Small intestine (tissue), 7 donors: ENCODE results near the gene CYTIP. TPM values are rescaled to one million over a fixed set of nuclear protein-coding genes. Genes with fewer than 3 reads are reported as not detected.

ENCODE experiments used
- DNase-seq, 2 donors: peaks; one replicate each; pipeline versions ENCODE4 v3.0.0 to v3.0.0-alpha.2; 2013
- FAIRE-seq: peaks from 2 replicates; lab custom pipeline; 2012; peaks lifted over from hg19 to GRCh38; lab: Jason Lieb, UNC
- H3K27ac ChIP-seq, 3 donors: one replicate each; pipeline ENCODE4 v1.5.1; 2013; ENCODE audit warnings: low read length in 2 of 3, mild to moderate bottlenecking in 2 of 3, control low read depth in 1 of 3, inconsistent platforms in 1 of 3, low read depth in 1 of 3, moderate library complexity in 1 of 3
- H3K27me3 ChIP-seq, 3 donors: one replicate each; pipeline ENCODE4 v1.6.1; 2013; ENCODE audit warnings: low read length in 3 of 3, inconsistent platforms in 1 of 3; ENCODE audit not compliant: control insufficient read depth in 3 of 3, insufficient read depth in 3 of 3
- H3K36me3 ChIP-seq, 3 donors: one replicate each; pipeline ENCODE4 v1.6.1; 2013; ENCODE audit warnings: low read length in 3 of 3, inconsistent platforms in 1 of 3, low read depth in 1 of 3, mild to moderate bottlenecking in 1 of 3, moderate library complexity in 1 of 3; ENCODE audit not compliant: control insufficient read depth in 3 of 3, insufficient read depth in 2 of 3
- H3K4me1 ChIP-seq, 3 donors: one replicate each; pipeline ENCODE4 v1.6.1; 2013; ENCODE audit warnings: low read length in 2 of 3, inconsistent platforms in 1 of 3, low read depth in 1 of 3, mild to moderate bottlenecking in 1 of 3, moderate library complexity in 1 of 3; ENCODE audit not compliant: control insufficient read depth in 3 of 3, insufficient read depth in 2 of 3
- H3K4me3 ChIP-seq, 3 donors: one replicate each; pipeline ENCODE4 v1.5.1; 2013; ENCODE audit warnings: low read length in 3 of 3, control low read depth in 1 of 3, inconsistent platforms in 1 of 3, low read depth in 1 of 3, mild to moderate bottlenecking in 1 of 3, moderate library complexity in 1 of 3
- H3K9me3 ChIP-seq, 2 donors: one replicate each; pipeline ENCODE4 v1.6.1; 2013; ENCODE audit warnings: low read depth in 1 of 2, low read length in 1 of 2; ENCODE audit not compliant: control insufficient read depth in 2 of 2, insufficient read depth in 1 of 2
- WGBS, 3 donors: extraction: QIAGEN DNeasy Blood & Tissue Kit; methylation state at CpG; one replicate each; pipeline ENCODE4 v1.1.7; 2013; 5-methylcytosine and 5-hydroxymethylcytosine counted together
- polyA plus RNA-seq, 4 donors: library from polyadenylated mRNA; stranded (reverse) in 3 of 4; unstranded in 1 of 4; fragments of 200-250 nt in 3 of 4; fragments of 120-200 nt in 1 of 4; gene quantifications; one replicate each; pipeline versions ENCODE4 v1.2.1 to v1.2.3, GENCODE V29; 2013
- donor health status: healthy with polysubstance abuse.
- donor health status: control.
- donor health status: control.
- donor health status: Bipolar disorder and iron deficiency.
- donor health status: healthy.

Gene CYTIP
- polyA plus RNA-seq, 4 donors: 9.4 to 19.8 (median 16.6) TPM

- peaks cover 0 to 25% (median 0%) of the 10 kb centered on the region in 3 donors for H3K4me1 ChIP-seq
- WGBS, 3 donors: 14 to 48% (median 31%) methylated on average over 6 of the region's 6 CpGs
- H3K9me3 ChIP-seq: peaks cover 0 to 4% of the 10 kb centered on the region in 2 donors
- H3K36me3 ChIP-seq: peaks cover 0 to 3% (median 0%) of the 10 kb centered on the region in 3 donors
- H3K27ac ChIP-seq: peak overlapping the region in 2 of 3 donors; percentile 11 to 83
- DNase-seq (peak in 1 of 2 donors; percentile 31), FAIRE-seq (no peak)
- no peaks in the 10 kb centered on the region for H3K27me3 ChIP-seq
- no peak overlapping the region for H3K4me3 ChIP-seq
Observed at GRCh38 chr2:157459486-157459885, 15.6 kb upstream of the CYTIP start.

GRCh38 chr2:157447741-157448140 is 3.9 kb upstream of the CYTIP start:
- H3K4me1 ChIP-seq: peaks cover 2 to 10% (median 8%) of the 10 kb centered on the region in 3 donors
- WGBS, 3 donors: 48 to 84% (median 76%) methylated on average over 1 of the region's 1 CpG
- DNase-seq (no peak), FAIRE-seq (no peak)
- no peak overlapping the region for H3K27ac ChIP-seq
- peaks cover 0 to 3% (median 0%) of the 10 kb centered on the region in 3 donors for H3K36me3 ChIP-seq
- H3K4me3 ChIP-seq: no peak overlapping the region
- no peaks in the 10 kb centered on the region for H3K27me3 ChIP-seq
- H3K9me3 ChIP-seq: no peaks in the 10 kb centered on the region

- Histone ChIP-seq H3K4me3 (no peak overlapping the region), H3K27ac (peak overlapping the region in 1 of 3 donors; percentile 21), H3K9me3 (no peaks in the 10 kb centered on the region), H3K4me1 (peaks cover 2 to 10% (median 8%) of the 10 kb centered on the region in 3 donors), H3K36me3 (peaks cover 0 to 3% (median 0%) of the 10 kb centered on the region in 3 donors), H3K27me3 (no peaks in the 10 kb centered on the region)
- DNase-seq (peak in 1 of 2 donors; percentile 29), FAIRE-seq (no peak)
- 9 to 38% (median 24%) methylated on average over 1 of the region's 1 CpG for WGBS, 3 donors
Observed at GRCh38 chr2:157447031-157447430, 3.1 kb upstream of the CYTIP start.

GRCh38 chr2:157444641-157445040 is 752 bp upstream of the CYTIP start:
- peak overlapping the region in 2 of 3 donors; percentile 9 to 14 for H3K4me3 ChIP-seq
- no peak for FAIRE-seq
- DNase-seq: no peak
- WGBS, 3 donors: 62 to 85% (median 75%) methylated on average over 3 of the region's 3 CpGs
- peaks cover 0 to 3% (median 0%) of the 10 kb centered on the region in 3 donors for H3K36me3 ChIP-seq
- H3K27ac ChIP-seq: peak overlapping the region in 2 of 3 donors; percentile 54 to 91
- H3K9me3 ChIP-seq: no peaks in the 10 kb centered on the region
- no peaks in the 10 kb centered on the region for H3K27me3 ChIP-seq
- peaks cover 2 to 25% (median 10%) of the 10 kb centered on the region in 3 donors for H3K4me1 ChIP-seq

GRCh38 chr2:157443090-157443489 is 799 bp downstream of the CYTIP start:
- Histone ChIP-seq H3K4me3 (peak overlapping the region in 2 of 3 donors; percentile 11 to 61), H3K9me3 (no peaks in the 10 kb centered on the region), H3K36me3 (peaks cover 0 to 3% (median 0%) of the 10 kb centered on the region in 3 donors), H3K27ac (peak overlapping the region in 1 of 3 donors; percentile 68), H3K27me3 (no peaks in the 10 kb centered on the region), H3K4me1 (peaks cover 2 to 34% (median 10%) of the 10 kb centered on the region in 3 donors)
- DNase-seq (no peak), FAIRE-seq (no peak)

GRCh38 chr2:157442636-157443035 is 1.3 kb downstream of the CYTIP start:
- DNase-seq: no peak
- WGBS, 3 donors: 60 to 75% (median 62%) methylated on average over 5 of the region's 5 CpGs
- Histone ChIP-seq H3K27me3 (no peaks in the 10 kb centered on the region), H3K27ac (peak overlapping the region in 2 of 3 donors; percentile 68 to 95), H3K36me3 (peaks cover 0 to 3% (median 0%) of the 10 kb centered on the region in 3 donors), H3K4me3 (peak overlapping the region in 2 of 3 donors; percentile 35 to 60), H3K9me3 (no peaks in the 10 kb centered on the region), H3K4me1 (peaks cover 2 to 34% (median 10%) of the 10 kb centered on the region in 3 donors)
- no peak for FAIRE-seq

- no peaks in the 10 kb centered on the region for H3K27me3 ChIP-seq
- WGBS, 3 donors: 58 to 86% (median 63%) methylated on average over 2 of the region's 2 CpGs
- H3K9me3 ChIP-seq: no peaks in the 10 kb centered on the region
- FAIRE-seq (no peak), DNase-seq (no peak)
- peaks cover 2 to 34% (median 9%) of the 10 kb centered on the region in 3 donors for H3K4me1 ChIP-seq
- H3K27ac ChIP-seq: peak overlapping the region in 2 of 3 donors; percentile 87 to 95
- peaks cover 0 to 3% (median 0%) of the 10 kb centered on the region in 3 donors for H3K36me3 ChIP-seq
- peak overlapping the region in 2 of 3 donors; percentile 48 to 60 for H3K4me3 ChIP-seq
Observed at GRCh38 chr2:157442191-157442590, 1.7 kb downstream of the CYTIP start.

- Histone ChIP-seq H3K4me3 (peak overlapping the region in 2 of 3 donors; percentile 31 to 60), H3K27me3 (no peaks in the 10 kb centered on the region), H3K27ac (peak overlapping the region; percentile 30 to 97 (median 89)), H3K9me3 (no peaks in the 10 kb centered on the region), H3K4me1 (peaks cover 0 to 34% (median 3%) of the 10 kb centered on the region in 3 donors), H3K36me3 (peaks cover 0 to 3% (median 0%) of the 10 kb centered on the region in 3 donors)
- 28 to 36% (median 30%) methylated on average over 2 of the region's 2 CpGs for WGBS, 3 donors
- FAIRE-seq (no peak), DNase-seq (peak in 1 of 2 donors; percentile 46)
Observed at GRCh38 chr2:157441072-157441454, 2.8 kb downstream of the CYTIP start.
